Subcutaneous adipose tissue (tissue), 4 donors: ENCODE measurements around the gene RAP1B. TPM values are rescaled to one million over a fixed set of nuclear protein-coding genes. Genes with fewer than 3 reads are reported as not detected.

Source experiments
- total RNA-seq, 4 donors: library from RNA; depleted of rRNA; stranded (reverse); fragments of >200 nt; gene quantifications; one replicate each; pipeline ENCODE4 v1.1.0, GENCODE V29; 2016
- TF ChIP-seq, protein P1 (sequence below): fragments of 450-650 bp; IDR thresholded peaks from one replicate; pipeline ENCODE4 v1.5.1; 2016; ENCODE audit warnings: low read depth, mild to moderate bottlenecking, control low read depth, antibody characterized with exemption, moderate library complexity

The RAP1B gene
- total RNA-seq, 4 donors from 2014 or later, result 194 to 453 (median 272) TPM

DNA sequence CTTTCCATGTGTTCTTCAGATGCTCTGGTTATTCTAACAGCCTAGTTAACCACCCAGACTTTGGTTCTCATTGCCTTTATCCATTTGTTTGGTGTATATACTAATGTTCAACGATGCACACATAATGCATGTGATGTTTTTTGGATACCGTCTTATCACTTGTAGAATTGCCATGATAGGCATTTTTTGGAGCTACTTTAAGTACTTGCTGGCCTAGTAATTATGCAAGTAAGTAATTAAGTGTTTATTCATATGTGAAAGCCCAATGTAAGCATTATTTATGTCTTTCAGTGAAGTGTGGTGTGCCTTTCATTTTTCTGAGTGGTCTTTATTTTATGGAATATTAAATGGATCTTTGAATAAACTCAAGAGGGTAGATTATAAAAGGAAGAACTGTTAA lies 14.2 kb downstream of the RAP1B start:
- TF ChIP-seq, protein P1, sequence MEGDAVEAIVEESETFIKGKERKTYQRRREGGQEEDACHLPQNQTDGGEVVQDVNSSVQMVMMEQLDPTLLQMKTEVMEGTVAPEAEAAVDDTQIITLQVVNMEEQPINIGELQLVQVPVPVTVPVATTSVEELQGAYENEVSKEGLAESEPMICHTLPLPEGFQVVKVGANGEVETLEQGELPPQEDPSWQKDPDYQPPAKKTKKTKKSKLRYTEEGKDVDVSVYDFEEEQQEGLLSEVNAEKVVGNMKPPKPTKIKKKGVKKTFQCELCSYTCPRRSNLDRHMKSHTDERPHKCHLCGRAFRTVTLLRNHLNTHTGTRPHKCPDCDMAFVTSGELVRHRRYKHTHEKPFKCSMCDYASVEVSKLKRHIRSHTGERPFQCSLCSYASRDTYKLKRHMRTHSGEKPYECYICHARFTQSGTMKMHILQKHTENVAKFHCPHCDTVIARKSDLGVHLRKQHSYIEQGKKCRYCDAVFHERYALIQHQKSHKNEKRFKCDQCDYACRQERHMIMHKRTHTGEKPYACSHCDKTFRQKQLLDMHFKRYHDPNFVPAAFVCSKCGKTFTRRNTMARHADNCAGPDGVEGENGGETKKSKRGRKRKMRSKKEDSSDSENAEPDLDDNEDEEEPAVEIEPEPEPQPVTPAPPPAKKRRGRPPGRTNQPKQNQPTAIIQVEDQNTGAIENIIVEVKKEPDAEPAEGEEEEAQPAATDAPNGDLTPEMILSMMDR, result no peak

DNA sequence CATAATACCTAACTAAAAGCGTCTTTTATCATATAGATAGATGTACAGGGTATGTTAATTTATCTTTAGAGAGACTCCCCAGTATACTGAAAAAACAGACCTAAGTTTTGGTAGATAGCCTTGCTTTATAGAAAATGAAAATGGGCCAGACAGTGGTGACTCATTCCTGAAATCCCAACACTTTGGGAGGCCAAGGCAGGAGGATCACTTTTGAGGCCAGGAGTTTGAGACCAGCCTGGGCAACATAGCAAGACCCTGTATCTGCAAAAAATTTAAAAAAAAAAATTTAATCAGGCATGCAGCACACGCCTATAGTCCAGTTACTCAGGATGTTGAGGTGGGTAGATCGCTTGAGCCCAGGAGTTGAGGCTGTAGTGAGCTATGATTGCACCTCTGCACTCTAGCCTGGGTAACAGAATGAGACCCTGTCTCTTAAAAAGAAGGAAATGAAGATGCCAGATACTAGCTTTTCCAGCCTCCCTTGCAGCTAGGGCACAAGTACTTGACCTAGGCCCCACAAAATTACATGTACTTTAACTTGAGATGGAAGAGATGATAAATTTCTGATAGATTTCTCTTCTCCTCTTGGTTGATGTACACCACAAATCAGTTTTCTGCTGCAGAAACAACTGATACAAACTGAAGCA lies 17.1 kb downstream of the RAP1B start:
- TF ChIP-seq, protein P1, result no peak

DNA sequence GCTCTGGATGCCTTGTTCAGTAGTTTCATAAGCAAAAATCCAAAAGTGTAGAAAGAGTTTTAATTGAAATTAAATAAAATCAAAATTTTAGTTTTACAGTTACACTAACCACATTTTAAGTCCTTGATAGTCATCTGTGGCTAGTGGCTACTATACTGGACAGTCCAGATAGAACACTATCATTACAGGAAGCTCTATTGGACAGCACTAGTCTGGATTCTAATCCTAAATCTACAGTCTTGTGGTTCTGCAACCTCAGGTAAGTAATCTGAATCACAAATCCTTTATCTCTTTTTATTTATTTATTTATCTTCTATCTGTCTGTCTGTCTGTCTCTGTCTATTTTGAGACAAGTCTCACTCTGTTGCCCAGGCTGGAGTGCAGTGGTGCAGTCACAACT lies 18.0 kb downstream of the RAP1B start:
- TF ChIP-seq, protein P1, result no peak

DNA sequence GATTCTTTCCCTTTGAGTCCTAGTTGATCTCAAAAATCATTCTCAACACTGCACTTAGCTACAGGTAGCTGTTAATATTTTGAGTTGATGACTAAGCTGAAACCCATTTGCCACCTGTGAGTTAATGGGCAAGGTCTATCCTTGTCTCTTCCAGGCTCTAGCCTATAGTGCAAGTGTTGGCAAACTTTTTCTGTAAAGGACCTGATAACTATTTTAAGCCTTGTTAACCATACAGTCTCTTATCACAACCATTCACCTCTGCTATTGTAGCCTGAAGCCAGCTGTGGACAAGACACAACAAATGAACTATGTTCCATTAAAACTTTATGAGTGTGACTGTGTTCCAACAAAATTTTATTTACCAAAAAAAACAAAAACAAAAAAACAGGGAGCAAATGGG lies 19.4 kb downstream of the RAP1B start:
- TF ChIP-seq, protein P1, result no peak

DNA sequence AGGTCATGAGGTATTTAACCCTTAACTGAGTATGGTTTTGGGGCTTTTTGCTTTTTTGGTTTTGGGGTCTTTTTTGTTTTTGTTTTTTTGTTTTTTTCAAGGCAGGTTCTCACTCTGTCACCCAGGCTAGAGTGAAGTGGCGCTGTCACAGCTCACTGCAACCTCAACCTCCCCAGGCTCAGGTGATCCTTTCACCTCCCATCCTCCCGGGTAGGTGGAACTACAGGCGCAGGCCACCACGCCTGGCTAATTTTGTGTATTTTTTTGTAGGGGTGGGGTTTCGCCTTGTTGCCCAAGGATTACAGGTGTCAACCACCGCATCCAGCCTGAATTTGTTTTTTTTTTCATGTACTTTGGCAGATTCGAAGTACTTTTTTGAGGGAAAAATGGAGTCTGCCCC lies 19.9 kb downstream of the RAP1B start:
- TF ChIP-seq, protein P1, result no peak

DNA sequence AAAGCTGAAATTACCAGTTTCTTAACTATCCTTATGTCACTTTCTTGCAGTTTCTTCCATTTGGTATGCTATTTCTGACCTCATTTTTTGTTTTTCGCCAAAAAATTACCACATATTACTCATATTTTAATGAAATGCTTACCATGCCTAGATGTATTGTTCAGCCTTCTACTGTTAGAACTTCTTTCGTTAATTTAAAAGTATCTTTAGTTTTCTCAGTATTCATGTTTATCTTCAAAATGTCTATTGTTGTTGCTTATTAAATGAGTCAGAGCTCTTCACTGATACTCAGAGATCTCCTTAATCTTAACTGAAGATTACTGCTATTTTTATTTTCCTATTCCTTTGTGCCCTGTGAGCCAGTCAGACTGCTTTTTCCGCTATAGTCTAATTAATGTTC lies 20.5 kb downstream of the RAP1B start:
- TF ChIP-seq, protein P1, result no peak

DNA sequence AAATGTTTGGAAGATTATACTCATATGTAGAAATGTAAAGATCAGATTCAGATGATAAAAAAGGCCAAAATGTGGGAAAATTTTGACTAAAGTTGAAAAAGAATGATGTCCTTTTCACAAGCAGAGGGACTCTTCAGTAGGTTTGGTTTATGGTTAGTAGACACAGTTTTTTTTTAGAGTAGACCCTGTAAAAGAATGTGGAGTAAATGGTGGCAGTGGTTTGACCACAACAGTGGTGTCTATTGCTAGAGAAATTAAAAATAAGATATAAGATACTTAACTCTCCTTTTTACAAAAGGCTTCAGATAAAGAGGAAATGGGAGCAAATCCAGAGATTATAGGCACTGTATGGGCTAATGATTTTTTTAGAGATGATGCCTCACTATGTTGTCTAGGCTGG lies 21.8 kb downstream of the RAP1B start:
- TF ChIP-seq, protein P1, result no peak
